GM19035 (cell line): Measurements from ENCODE around the gene MRM1.
"Not testable (repeated sequence)": the region's sequence is repeated elsewhere in the genome, so short reads cannot be mapped to it uniquely, and the experiment has no call there.

Experiments
- ATAC-seq: cut with Tn5 transposase; IDR thresholded peaks from one replicate; pipeline ENCODE4 v1.9.1; 2021; ENCODE audit not compliant: unreplicated experiment

The MRM1 gene

DNA sequence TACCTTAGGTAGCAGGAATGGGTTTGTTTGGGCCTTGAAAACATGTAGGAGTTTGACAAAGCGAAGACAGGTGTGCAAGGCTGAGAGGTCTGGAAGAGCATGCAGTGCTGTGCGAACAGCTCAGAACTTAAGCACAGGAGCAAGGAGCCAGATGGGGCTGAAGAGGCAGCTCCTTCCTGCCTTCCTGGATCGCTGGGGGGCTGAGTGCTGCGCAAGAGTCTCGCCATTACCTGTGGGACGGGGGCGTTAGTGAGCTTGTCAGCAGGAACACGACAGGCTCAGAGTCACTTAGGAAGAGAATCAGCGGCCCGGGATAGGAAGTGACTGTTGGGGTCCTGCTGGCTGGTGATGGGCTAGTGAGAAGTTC is 464 bp upstream of the MRM1 start:
- ATAC-seq: no peak

DNA sequence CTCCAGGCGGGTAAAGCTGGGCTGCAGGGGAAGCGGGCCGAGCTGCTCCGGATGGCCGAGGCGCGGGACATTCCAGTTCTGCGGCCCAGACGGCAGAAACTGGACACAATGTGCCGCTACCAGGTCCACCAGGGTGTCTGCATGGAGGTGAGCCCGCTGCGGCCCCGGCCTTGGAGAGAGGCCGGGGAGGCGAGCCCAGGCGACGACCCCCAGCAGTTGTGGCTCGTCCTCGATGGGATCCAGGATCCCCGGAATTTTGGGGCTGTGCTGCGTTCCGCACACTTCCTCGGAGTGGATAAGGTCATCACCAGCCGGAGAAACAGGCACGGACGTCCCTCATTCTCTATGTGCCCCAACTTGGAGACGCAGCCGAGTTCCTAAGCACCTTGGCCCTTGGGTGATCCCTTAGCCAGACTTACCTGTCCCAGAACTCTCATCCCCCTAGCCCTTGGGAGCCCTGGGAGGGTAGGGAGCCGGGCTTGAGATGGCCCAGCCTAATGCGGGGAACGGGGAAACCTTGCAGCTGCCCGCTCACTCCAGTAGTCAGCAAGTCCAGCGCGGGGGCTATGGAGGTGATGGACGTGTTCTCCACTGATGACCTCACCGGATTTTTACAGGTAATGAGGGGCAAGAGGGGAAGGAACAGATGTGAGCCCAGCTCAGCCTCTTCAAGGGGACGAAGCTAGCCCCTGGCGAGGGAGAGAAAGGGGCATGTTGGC is 806 bp downstream of the MRM1 start:
- ATAC-seq: peak; percentile 11

DNA sequence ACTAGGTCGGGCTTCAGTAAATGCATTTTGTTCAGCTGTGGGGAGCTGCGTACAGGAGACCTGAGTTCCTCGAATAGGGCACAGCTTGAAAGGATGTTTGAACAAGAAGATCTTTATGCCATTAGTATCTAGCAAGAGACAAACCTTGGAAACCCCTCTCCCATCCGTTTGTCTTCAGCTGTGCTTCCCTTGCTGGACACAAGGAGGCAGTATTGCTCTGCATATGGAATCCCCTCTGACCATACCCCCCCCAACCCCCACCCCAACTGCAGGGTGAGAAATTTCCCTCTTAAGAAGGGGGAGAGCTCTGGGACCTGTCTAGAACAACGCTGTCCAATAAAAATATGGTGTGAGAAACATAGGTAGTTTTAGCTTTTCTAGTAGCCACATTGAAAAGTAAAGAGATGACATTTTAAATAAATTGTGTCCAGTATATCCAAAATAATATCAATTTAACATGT is 1.6 kb downstream of the MRM1 start:
- no peak for ATAC-seq

DNA sequence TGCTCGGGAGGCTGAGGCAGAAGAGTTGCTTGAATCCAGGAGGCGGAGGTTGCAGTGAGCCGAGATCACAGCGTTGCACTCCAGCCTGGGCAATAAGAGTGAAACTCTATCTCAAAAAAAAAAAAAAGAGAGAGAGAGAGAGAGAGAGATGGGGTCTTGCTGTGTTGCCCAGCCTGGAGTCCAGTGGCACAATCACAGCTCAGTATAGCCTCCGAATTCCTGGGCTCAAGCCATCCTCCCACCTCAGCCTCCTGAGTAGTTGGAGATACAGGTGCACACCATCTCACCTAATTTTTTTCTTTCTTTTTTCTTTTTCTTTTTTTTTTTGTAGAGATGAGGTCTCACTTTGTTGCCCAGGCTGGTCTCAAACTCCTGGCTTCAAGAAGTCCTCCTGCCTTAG is 3.6 kb downstream of the MRM1 start:
- not testable (repeated sequence) for ATAC-seq

DNA sequence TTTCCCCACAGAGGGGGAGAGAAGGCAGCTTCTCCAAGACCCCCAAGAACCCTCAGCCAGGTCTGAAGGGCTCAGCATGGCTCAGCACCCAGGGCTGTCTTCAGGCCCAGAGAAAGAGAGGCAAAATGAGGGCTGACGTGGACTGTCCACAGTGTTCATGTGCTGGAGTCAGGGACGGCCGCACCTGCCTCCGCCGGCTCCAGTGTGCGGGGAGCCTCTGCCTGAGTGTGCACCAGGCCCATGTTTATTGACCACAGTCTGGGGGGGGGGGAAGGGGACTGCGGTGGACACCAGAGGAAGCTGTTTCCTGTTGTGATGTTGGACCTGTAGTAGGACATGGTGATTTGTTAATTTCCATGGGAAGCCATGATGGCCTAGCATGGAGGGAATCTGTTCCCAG is 6.9 kb downstream of the MRM1 start:
- ATAC-seq: no peak

DNA sequence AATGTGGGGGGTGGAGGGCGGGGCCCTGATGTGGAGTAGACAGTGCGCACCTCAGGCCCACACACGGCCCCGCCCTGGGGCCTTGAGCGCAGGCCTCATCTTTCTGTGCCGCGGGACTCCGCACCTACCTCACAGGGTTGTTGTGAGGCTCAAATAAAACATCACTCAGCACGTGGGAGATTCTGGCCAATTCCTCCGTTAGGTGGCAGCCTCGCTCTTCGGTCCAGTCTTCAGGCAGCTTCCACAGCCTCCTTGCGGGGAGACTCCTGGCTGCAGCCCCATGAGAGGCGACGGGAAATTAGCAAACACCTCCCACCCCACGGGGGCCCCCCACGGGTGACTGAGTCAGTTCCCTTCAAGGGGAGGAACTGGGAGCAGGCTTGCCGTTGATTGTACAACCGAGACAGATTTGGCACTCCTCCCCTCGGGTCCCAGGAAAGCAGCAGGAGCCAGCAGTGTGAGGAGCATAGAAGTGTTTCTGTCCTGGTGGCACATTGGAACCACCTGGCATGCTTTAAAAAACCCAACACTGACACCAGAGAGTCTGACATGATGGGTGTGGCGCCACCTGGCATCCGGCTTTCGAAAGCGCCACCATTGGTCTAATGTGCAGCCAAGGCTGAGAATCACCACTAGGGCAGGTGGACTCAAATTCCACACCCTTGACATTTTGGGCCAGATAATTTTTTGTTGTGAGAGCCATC is 7.6 kb downstream of the MRM1 start:
- ATAC-seq: no peak

DNA sequence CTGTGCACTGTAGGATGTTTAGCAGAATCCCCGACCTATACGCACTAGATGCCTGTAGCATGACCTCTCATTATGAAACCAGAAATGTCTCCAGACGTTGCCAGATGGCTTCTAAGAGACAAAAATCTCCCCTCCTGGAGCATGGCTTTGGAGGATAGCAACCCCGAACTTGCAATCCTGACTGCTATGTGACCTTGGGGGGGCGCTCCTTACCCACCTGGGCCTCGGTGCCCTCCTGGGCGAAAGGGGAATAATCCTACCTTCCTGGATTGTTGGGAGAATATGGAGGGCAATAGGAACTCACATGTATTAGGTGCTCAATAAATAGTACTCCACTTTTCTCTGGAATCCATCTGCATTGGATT is 8.1 kb downstream of the MRM1 start:
- ATAC-seq: no peak

DNA sequence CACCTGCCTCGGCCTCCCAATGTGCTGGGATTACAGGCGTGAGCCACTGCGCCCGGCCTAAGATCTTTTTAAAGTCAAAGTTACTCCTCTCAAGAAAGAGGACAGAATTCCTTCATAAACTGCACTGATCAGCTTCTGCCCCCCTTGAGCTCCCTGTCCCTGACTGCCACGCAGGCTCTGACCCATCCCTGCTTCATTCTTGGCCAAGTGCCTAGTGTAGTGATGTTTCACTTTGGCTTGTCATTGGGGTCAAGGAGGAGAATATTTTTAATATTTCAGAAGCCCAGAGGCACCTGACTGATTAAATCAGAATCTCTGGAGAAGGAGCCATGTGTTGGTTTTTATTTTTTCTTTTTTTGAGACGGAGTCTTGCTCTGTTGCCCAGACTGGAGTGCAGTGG is 9.1 kb downstream of the MRM1 start:
- no peak for ATAC-seq

DNA sequence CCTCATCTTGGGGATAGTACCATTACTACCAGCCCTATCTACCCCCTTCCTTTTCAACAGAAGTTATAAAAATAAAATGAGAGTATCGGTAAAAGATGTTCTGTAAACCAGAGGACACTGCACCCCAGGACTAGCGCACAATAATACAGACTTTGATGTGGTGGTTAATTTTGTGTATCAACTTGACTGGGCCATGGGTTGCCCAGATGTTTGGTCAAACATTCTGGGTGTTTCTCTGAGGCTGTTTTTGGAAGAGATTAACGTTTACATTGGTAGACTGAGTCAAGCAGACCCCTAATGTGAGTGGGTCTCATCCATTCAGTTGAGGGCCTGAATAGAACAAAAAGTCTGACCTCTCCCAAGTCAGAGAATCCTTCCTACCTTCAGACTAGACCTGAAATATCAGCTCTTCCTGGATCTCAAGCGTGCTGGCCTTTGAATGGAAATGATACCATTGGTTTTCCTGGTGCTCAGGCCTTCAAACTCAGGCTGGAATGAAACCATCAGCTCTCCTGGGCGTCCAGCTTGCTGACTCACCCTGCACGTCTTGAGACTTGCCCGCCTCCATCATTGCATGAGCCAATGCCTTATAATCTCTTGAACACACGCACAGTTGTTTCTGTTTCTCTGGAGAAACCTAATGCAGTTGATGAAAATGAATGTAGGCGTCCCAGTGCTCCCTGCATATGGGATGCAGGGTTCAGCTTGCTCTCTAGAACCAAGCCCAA is 10.1 kb downstream of the MRM1 start:
- ATAC-seq: no peak

DNA sequence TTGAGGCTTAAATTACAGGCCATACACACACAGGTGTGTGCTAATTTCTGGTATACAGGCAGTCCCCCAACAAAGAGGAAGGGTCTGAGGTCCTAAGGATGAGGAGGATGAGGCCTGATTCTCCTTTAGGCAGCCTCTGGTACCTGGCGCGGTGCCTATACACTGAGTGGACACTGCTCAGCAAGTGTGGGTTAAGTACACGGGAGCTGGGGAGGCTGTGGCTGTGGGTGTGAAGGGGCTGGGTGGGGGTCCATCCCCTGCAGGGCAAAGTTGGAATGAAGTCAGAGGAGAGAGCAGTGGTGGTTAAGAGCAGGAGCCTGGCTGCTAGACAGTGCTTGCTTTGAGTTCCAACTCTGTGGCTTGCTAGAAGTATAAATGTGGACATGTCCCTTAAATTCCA is 10.9 kb downstream of the MRM1 start:
- ATAC-seq: no peak

DNA sequence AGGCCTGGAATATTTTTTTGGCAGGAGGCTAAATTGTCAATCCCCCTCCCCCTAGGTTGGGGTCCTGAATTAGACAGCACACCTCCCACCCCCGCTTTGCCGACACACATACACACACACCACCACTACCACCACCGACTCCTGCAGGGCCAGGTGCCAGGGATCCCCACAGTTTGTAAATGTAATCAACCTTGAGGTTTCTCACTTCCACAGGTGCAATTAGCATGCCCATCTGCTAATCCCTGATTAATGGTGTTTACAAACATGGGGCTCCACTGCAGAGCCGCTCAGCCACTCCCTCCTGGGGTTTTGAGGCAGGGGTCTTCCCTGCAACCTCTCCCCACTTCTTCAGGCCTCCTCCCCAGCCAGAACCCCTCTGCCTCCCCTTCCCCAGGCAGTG is 11.8 kb downstream of the MRM1 start:
- no peak for ATAC-seq

DNA sequence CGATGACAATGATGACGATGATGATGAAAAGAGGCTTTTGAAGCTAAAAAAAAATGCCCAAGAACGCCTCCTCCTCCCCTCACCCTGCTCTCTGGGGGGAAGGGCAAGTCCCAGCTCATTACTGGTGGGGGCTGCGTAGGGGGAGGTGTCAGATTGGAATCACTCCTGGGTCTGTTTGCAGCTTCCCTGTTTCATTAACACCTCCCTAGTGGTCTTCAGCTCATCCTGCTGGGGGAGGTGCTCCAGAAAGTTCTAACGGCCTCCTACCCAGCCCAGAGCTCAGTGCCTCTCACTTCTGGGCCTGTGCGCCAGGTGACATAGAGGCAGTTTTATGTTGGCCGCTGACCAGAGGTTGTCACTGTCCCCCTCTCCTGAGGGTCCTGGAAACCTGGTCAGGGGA is 12.7 kb downstream of the MRM1 start:
- no peak for ATAC-seq

DNA sequence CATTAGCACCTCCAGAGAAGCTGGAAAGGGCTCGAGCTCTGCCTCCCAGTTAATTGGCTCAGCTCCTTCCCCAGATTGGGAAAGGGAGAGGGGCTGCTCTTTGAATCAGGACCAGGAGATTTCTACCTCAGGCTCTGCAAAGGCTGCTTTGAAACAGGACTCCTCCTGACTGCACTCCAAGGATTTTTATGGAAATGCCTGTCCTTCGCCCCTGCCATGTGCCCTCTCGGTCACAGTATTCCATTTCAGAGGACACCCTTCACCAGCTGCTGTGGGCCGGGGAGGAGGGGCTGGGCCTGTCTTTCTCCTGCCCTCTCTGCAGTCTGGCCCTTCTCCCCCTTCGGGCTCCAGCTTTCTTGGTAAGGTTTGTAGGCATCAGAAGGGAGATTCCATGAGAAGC is 13.6 kb downstream of the MRM1 start:
- ATAC-seq: no peak

DNA sequence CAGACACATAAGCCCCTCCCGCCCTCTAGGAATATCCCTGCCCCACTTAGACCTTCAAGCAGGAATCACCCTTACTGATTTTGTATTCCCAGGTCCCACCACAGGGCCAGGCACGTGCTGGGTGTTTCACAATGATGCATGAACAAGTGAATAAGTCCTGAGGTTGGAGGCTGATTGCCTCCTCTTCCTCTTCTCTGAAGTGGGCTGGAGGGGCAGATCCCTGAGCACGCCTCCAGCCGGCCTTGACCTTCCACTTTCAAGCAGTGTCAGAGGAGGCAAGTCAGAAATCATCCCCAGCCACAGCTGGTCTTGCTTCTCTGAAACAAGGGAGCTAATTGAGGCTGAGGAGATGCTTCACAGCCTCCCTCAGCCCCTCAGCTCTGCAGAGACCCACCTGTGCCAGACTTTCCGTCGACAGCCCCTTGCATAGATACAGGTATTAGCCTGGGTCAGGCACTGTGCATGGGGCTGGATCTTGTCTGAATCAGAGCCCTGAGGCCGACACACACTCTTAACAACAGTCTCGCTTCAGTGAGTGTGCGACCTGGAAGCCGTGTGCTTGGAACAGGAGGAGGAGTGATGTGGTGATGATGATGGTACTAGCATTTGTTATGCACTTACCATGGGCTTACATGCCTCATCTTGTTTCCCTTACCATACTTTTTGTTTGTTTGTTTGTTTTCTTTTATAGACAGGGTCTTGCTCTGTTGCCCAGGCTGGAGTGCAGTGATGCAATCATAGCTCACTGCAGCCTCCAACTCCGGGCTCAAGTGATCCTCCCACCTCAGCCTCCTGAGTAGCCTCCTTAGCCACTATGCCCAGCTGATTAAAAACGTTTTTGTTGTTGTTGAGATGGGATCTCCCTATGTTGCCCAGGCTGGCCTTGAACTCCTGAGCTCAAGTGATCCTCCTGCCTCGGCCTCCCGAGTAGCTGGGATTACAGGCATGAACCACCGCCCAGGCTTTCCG is 15.0 kb downstream of the MRM1 start:
- ATAC-seq: no peak

DNA sequence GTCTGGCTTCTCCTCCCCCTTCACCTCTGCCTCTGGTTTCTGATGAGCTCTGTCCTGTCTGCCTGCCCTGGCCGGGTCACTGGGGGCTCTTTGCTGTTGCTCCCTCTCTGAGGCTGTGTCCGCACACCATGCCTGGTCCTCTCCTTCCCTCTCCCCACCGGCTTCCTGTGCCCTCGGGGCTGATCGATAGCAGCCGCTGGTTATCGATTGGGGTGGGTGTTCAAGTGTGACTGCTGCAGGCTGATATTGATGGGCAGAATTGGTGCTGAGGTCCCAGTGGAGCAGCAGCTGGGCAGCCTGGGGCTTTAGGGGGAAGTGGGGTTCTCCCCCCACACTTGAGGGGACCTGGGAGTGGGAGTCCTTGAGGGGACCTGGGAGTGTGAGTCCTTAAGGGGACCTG is 16.4 kb downstream of the MRM1 start:
- no peak for ATAC-seq

DNA sequence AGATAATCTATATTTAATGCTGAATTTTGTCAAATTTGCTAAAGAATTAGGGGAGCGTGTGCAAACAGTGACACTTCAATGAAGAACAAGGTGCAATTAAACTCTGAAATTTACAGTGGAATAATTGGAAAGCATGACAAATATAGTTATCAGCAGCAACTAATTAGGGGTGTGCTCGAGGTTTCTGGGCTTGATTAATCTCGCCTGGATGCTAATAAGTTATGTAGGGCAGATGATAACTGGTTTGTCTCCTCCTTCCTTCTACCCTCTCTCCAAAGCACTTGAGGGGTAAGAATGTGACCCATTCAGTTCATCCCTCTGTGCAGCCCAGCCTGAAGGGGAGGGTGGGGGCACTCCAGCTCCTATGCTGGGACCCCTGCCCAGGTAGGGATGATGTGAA is 21.9 kb downstream of the MRM1 start:
- ATAC-seq: no peak

DNA sequence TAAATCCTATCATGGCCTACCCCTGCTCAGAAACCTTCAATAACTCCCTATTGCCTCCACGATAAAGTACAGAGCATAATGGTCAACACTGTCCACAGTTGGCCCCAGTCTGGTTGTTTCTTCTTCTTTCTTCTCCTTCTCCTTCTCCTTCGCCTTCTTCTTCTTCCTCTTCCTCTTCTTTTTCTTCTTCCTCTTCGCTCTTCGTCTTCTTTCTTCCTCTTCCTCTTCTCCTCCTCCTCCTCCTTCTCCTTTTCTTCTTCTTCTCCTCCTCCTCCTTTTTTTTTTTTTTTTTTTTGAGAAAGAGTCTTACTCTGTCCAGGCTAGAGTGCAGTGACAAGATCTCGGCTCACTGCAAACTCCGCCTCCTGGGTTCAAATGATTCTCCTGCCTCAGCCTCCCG is 23.8 kb downstream of the MRM1 start:
- ATAC-seq: no peak

DNA sequence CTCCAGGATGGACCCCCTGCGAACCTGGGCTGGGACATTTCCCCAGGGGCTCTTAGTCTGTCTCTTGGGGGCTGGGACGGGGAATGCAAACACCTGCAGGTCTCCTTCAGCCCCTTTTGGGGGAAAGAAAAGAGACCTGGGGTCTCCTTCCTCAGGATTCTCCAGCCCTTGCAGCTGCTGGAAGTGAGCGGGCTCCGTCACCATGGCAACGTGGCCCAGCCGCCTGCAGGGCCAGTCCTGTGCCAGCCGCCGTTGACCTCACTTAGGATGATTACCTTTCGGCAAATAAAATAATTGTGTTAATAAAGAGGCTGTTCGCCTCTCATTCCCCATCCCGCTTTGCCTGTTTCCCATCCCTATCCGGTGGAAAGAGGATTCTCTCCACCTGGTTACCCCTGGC is 25.7 kb downstream of the MRM1 start:
- ATAC-seq: no peak

DNA sequence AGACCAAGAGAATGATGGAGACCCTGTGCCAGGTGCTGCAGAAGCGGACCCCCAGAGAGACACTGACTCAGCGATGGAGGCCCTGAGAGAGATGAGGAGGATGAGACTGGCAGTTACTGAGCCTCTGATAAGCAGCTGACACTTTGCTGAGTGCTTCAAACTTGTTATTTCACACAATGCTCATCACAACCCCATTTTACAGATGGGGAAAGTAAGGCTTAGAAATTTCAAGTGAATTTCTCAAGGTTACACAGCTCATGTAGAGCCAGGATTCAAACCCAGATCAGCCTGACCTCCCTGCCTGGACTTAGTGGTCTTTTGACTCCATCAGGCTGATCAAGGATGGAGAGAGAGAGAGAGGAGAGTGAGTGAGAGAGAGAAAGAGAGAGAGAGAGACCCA is 27.2 kb downstream of the MRM1 start:
- no peak for ATAC-seq

DNA sequence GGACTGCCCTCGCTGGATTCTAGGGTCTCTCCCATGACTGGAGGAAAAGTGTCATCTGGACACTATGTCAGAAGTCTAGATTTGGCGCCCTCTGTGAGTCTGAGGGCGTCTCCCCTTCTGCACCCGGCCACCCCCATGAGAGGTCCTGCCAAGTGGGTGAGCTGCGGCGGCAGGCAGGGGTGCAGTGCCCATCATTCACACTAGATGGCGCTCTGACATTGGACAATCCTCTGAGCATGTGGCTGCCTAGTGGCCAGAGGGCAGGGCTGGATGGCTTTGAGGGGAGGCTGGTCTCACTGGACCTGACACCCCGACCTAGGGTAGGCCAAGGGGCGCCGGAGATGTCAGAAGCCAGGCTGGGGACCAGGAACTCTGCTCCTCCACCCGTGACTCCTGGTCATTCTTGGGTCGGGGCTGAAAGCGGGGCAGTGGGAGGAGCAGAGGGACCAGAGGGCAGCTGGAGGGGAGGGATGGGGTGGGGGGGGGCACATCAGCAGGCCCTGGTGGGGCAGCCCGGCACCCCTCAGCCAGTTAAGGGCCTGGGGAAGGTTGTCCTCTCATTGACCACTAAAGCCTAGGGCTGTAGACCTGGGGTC is 28.0 kb downstream of the MRM1 start:
- no peak for ATAC-seq
